Measurements from ENCODE around the gene ATP6V0A4.

ATP6V0A4 gene

GRCh38 chr7:138797715-138798320, at the start of gene ATP6V0A4, which contains the start of gene TMEM213:
Gene ATP6V0A4 (minus strand): TSS chr7:138798196. CDS start chr7:138771247, 26,949 bp downstream.
Gene TMEM213 (plus strand): TSS chr7:138797994. CDS start chr7:138798105, 111 bp downstream.
- H3K4me3 ChIP-seq, result no peak within 1 kb of the TSS
- H3K4me2 ChIP-seq, result no peak within 1 kb of the TSS
- no peaks in the 10 kb centered on the region for H3K27me3 ChIP-seq
- H3K27ac ChIP-seq, result no peak within 1 kb of the TSS
- H3K36me3 ChIP-seq, result no peaks in the 10 kb centered on the region
- H3K9me3 ChIP-seq, result no peaks in the 10 kb centered on the region
- H4K20me1 ChIP-seq, result no peaks in the 10 kb centered on the region
- no peak within 1 kb of the TSS for H3K9ac ChIP-seq
- TF ChIP-seq Cebpa-rat (IDR thresholded peaks at IDR 0.05), result no peak
- H3K4me1 ChIP-seq, result no peaks in the 10 kb centered on the region

- H3K27me3 ChIP-seq, result no peaks in the 10 kb centered on the region
These were observed 47.7 kb upstream of the ATP6V0A4 start for GRCh38 chr7:138845711-138846110.

GRCh38 chr7:138843632-138844580, 45.9 kb upstream of the ATP6V0A4 start:
- Histone ChIP-seq H4K20me1 (no peaks in the 10 kb centered on the region), H3K9me3 (no peaks in the 10 kb centered on the region), H3K36me3 (peaks cover 35% of the 10 kb centered on the region), H3K27me3 (no peaks in the 10 kb centered on the region), H3K9ac (no peak overlapping the region), H3K27ac (no peak overlapping the region), H3K4me1 (no peaks in the 10 kb centered on the region), H3K4me3 (no peak overlapping the region), H3K4me2 (no peak overlapping the region)
- no peak for TF ChIP-seq Cebpa-rat (IDR thresholded peaks at IDR 0.05)

More at GRCh38 chr7:138845711-138846110, 47.7 kb upstream of the ATP6V0A4 start:
- no peak for TF ChIP-seq Cebpa-rat (IDR thresholded peaks at IDR 0.05)
- Histone ChIP-seq H3K9ac (no peak overlapping the region), H3K4me3 (no peak overlapping the region), H3K4me2 (no peak overlapping the region), H3K9me3 (peaks cover 11% of the 10 kb centered on the region; the same call in 1 of the 2 replicates), H3K4me1 (no peaks in the 10 kb centered on the region), H3K27ac (no peak overlapping the region), H4K20me1 (no peaks in the 10 kb centered on the region), H3K36me3 (peaks cover 35% of the 10 kb centered on the region)

DNA sequence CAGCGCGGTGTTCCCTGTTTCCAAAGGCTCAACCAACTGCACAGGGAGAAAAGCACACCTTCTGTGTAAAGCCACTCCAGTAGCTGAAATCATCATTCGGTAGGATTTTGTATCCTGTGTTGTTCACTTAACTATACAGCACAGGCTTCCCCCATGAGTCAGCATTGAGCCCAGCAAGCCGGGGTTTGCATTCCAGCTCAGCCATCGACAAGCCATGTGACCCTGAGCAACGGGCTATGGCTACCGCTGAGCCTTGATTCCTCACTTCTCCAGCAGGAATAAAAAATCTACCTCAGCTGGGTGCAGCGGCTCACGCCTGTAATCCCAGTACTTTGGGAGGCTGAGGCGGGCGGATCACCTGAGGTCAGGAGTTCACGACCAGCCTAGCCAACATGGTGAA, 44.1 kb upstream of the ATP6V0A4 start:
- Histone ChIP-seq H3K27me3 (no peaks in the 10 kb centered on the region), H3K36me3 (peaks cover 52% of the 10 kb centered on the region), H3K4me1 (no peaks in the 10 kb centered on the region), H3K4me2 (no peak overlapping the region), H4K20me1 (no peaks in the 10 kb centered on the region), H3K9ac (no peak overlapping the region), H3K4me3 (no peak overlapping the region), H3K9me3 (no peaks in the 10 kb centered on the region), H3K27ac (no peak overlapping the region)
- no peak for TF ChIP-seq Cebpa-rat (IDR thresholded peaks at IDR 0.05)

GRCh38 chr7:138838166-138838565, 40.2 kb upstream of the ATP6V0A4 start:
- H3K27me3 ChIP-seq, result no peaks in the 10 kb centered on the region
- H3K4me1 ChIP-seq, result peaks cover 13% of the 10 kb centered on the region
- H3K27ac ChIP-seq, result no peak overlapping the region

DNA sequence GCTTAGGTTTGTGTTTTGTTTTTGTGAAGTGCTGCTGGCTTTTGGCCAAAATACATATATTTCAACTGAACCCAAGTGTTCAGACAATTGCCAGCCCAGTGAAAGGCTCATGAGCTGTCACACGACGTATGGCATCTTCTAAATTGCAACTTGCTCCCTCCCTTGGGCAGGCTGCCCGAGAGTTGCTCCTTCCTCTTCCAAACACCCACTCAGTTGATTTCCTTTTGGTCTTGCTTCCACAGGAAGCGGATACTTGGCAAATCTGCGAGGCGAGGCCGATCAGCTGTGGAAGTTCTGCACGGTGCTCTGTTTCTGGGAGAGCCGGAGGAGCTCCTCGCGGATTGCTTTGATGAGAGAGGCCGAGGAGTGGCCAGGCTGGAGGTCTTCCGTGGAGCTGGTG, 39.6 kb upstream of the ATP6V0A4 start:
- Histone ChIP-seq H3K27ac (no peak overlapping the region), H3K4me2 (no peak overlapping the region), H4K20me1 (no peaks in the 10 kb centered on the region), H3K4me1 (peaks cover 14% of the 10 kb centered on the region), H3K9me3 (no peaks in the 10 kb centered on the region), H3K9ac (no peak overlapping the region), H3K4me3 (no peak overlapping the region), H3K27me3 (no peaks in the 10 kb centered on the region), H3K36me3 (peaks cover 70% of the 10 kb centered on the region)
- no peak for TF ChIP-seq Cebpa-rat (IDR thresholded peaks at IDR 0.05)

More at GRCh38 chr7:138838166-138838565, 40.2 kb upstream of the ATP6V0A4 start:
- H3K36me3 ChIP-seq, result peaks cover 70% of the 10 kb centered on the region
- no peak for TF ChIP-seq Cebpa-rat (IDR thresholded peaks at IDR 0.05)
- no peak overlapping the region for H3K4me3 ChIP-seq
- no peaks in the 10 kb centered on the region for H4K20me1 ChIP-seq
- H3K4me2 ChIP-seq, result no peak overlapping the region
- H3K9me3 ChIP-seq, result no peaks in the 10 kb centered on the region
- no peak overlapping the region for H3K9ac ChIP-seq

DNA sequence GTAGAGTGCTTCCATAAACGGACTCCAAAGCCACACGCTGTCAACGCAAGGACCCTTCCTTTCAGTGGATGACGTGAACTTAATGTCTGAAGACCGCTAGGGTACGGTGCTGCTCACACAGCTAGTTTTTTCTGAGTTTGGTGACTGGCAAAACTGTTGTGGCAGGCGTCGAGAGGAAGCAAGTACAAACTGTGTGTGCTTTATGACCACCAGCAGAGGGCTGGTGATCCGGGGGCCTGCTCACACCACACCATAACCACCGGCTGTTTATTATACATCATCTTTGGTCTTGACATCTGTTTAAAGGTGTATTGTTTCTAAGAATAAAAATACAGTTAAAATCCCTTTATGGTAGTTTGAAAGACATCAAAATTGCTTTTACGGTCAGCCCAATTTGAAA, 37.1 kb upstream of the ATP6V0A4 start:
- Histone ChIP-seq H3K4me2 (no peak overlapping the region), H4K20me1 (no peaks in the 10 kb centered on the region), H3K4me1 (peaks cover 14% of the 10 kb centered on the region), H3K27ac (no peak overlapping the region), H3K9me3 (no peaks in the 10 kb centered on the region), H3K9ac (no peak overlapping the region), H3K27me3 (no peaks in the 10 kb centered on the region), H3K36me3 (peaks cover 52% of the 10 kb centered on the region), H3K4me3 (no peak overlapping the region)
- no peak for TF ChIP-seq Cebpa-rat (IDR thresholded peaks at IDR 0.05)

- Histone ChIP-seq H3K4me2 (no peak overlapping the region), H3K9me3 (no peaks in the 10 kb centered on the region), H3K4me3 (no peak overlapping the region), H3K27ac (no peak overlapping the region), H3K9ac (no peak overlapping the region), H4K20me1 (no peaks in the 10 kb centered on the region), H3K4me1 (peaks cover 14% of the 10 kb centered on the region), H3K27me3 (no peaks in the 10 kb centered on the region), H3K36me3 (peaks cover 48% of the 10 kb centered on the region)
- TF ChIP-seq Cebpa-rat (IDR thresholded peaks at IDR 0.05), result no peak
These were observed 36.6 kb upstream of the ATP6V0A4 start for GRCh38 chr7:138834583-138834982.

DNA sequence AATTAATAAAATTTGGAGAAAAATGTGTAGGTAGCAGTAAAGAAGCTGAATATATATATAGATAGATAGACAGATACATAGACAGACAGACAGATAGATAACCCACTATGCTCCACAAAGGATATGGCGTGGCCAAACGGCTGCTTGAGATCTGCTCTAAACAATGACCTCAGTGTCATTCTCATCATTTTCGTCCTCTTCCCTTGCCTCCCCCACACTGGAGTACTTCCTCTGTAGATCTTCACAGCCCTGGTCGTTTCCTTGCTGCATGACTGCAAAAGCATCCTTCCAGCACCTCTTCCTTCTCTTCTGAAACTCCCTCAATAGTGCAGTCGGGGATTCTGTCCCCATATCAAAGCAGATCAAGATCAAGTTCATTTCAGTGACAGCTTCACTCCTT, 35.6 kb upstream of the ATP6V0A4 start:
- peaks cover 42% of the 10 kb centered on the region for H3K36me3 ChIP-seq
- H3K9me3 ChIP-seq, result no peaks in the 10 kb centered on the region
- no peak overlapping the region for H3K4me3 ChIP-seq
- no peaks in the 10 kb centered on the region for H3K27me3 ChIP-seq
- H3K4me2 ChIP-seq, result peak overlapping the region; percentile 19
- H3K27ac ChIP-seq, result no peak overlapping the region
- peaks cover 14% of the 10 kb centered on the region for H3K4me1 ChIP-seq
- TF ChIP-seq Cebpa-rat (IDR thresholded peaks at IDR 0.05), result no peak
- H3K9ac ChIP-seq, result no peak overlapping the region
- no peaks in the 10 kb centered on the region for H4K20me1 ChIP-seq

DNA sequence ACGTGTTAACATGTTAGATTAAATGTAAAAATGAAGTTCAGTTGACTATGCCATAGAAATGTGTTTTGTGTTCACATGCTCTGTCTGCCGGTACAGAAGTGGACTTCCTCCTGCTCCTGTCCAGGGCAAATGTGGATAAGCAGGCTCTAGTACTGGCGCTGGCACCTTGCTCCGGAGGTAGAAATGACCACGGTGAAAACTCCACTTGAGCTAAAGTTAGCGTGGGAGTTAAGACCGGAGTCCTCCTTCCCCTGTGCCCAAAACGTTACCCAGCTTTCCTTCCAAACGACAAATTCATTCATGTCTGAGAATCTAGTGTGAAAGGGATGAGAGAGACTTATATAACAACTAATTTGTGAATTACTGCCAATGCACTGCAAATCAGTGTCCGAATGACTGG, 35.0 kb upstream of the ATP6V0A4 start:
- Histone ChIP-seq H3K9ac (no peak overlapping the region), H4K20me1 (no peaks in the 10 kb centered on the region), H3K4me3 (no peak overlapping the region), H3K36me3 (peaks cover 36% of the 10 kb centered on the region), H3K4me1 (peaks cover 14% of the 10 kb centered on the region), H3K27me3 (no peaks in the 10 kb centered on the region), H3K9me3 (no peaks in the 10 kb centered on the region), H3K4me2 (no peak overlapping the region), H3K27ac (no peak overlapping the region)
- TF ChIP-seq Cebpa-rat (IDR thresholded peaks at IDR 0.05), result no peak

Measured in BLaER1 (cell line).